Stimulated activated CD4-positive, alpha-beta T cell treated with anti-CD3 and anti-CD28 coated beads, Interleukin-4, amount 100 ng/mL, for 48 hours (primary cell): Measurements from ENCODE around the gene CFAP20DC.
"Not testable (repeated sequence)": the region's sequence is repeated elsewhere in the genome, so short reads cannot be mapped to it uniquely, and the experiment has no call there.

Experiments used
- DNase-seq, 2 donors: peaks; one replicate each; pipeline ENCODE4 v3.0.0-alpha.2; 2020; ENCODE audit warnings: low read depth in 2 of 2

The CFAP20DC gene

GRCh38 chr3:58963928-58964503, 85.8 kb downstream of the CFAP20DC start:
- DNase-seq = no peak

GRCh38 chr3:58962816-58963215, 87.0 kb downstream of the CFAP20DC start:
- no peak for DNase-seq

GRCh38 chr3:58962040-58962651, 87.7 kb downstream of the CFAP20DC start:
- DNase-seq = no peak

- no peak for DNase-seq
Observed at GRCh38 chr3:58955308-58955707, 94.5 kb downstream of the CFAP20DC start.

GRCh38 chr3:58953288-58953687, 96.5 kb downstream of the CFAP20DC start:
- DNase-seq = no peak

- DNase-seq = no peak
Observed at GRCh38 chr3:58952128-58952917, 97.5 kb downstream of the CFAP20DC start.

- no peak for DNase-seq
Observed at GRCh38 chr3:58948018-58948417, 101.8 kb downstream of the CFAP20DC start.

- DNase-seq = no peak
Observed at GRCh38 chr3:58946875-58947274, 103.0 kb downstream of the CFAP20DC start.

- DNase-seq = no peak
Observed at GRCh38 chr3:58938057-58938456, 111.8 kb downstream of the CFAP20DC start.

GRCh38 chr3:58924578-58924977, 125.2 kb downstream of the CFAP20DC start:
- no peak for DNase-seq

- DNase-seq = no peak
Observed at GRCh38 chr3:58900386-58900785, 149.4 kb downstream of the CFAP20DC start.

GRCh38 chr3:58899953-58900298, 149.9 kb downstream of the CFAP20DC start:
- DNase-seq = no peak

- peak; percentile 1 to 19 for DNase-seq
Observed at GRCh38 chr3:58899159-58899952, 150.5 kb downstream of the CFAP20DC start.

GRCh38 chr3:58898513-58898912, 151.3 kb downstream of the CFAP20DC start:
- DNase-seq = no peak

- no peak for DNase-seq
Observed at GRCh38 chr3:58897646-58898045, 152.2 kb downstream of the CFAP20DC start.

- not testable (repeated sequence) for DNase-seq
Observed at GRCh38 chr3:58895678-58896077, 154.1 kb downstream of the CFAP20DC start.

- DNase-seq = not testable (repeated sequence)
Observed at GRCh38 chr3:58892526-58892925, 157.3 kb downstream of the CFAP20DC start.

- DNase-seq = no peak
Observed at GRCh38 chr3:58888087-58888486, 161.7 kb downstream of the CFAP20DC start.

GRCh38 chr3:58884453-58884852, 165.4 kb downstream of the CFAP20DC start:
- no peak for DNase-seq

GRCh38 chr3:58880182-58880581, 169.6 kb downstream of the CFAP20DC start:
- DNase-seq = no peak

- DNase-seq = peak in 1 of 2 donors; percentile 4
Observed at GRCh38 chr3:58874795-58875194, 175.0 kb downstream of the CFAP20DC start.

- DNase-seq = no peak
Observed at GRCh38 chr3:58874248-58874741, 175.5 kb downstream of the CFAP20DC start.
